ENCODE results near the gene BRSK2. TPM values are rescaled to one million over a fixed set of nuclear protein-coding genes. Genes with fewer than 3 reads are reported as not detected.

The BRSK2 gene
- total RNA-seq, 1 donor: under 0.01 TPM

- DNase-seq (ENCODE audit: low read depth): no peak
- no peak for TF ChIP-seq CTCF (IDR thresholded peaks at IDR 0.05; ENCODE audit: insufficient read depth, low read depth, low read length)
- no peak overlapping the region for H3K4me3 ChIP-seq (ENCODE audit: low read depth, low read length)
Measured at GRCh38 chr11:1397862-1398527, 8.3 kb downstream of the BRSK2 start.

- H3K4me3 ChIP-seq (ENCODE audit: low read depth, low read length): no peak overlapping the region
- DNase-seq (ENCODE audit: low read depth): no peak
- no peak for TF ChIP-seq CTCF (IDR thresholded peaks at IDR 0.05; ENCODE audit: insufficient read depth, low read depth, low read length)
Measured at GRCh38 chr11:1398528-1399235, 8.9 kb downstream of the BRSK2 start.

GRCh38 chr11:1399386-1400316 is 9.9 kb downstream of the BRSK2 start:
- TF ChIP-seq CTCF (IDR thresholded peaks at IDR 0.05; ENCODE audit: insufficient read depth, low read depth, low read length): no peak
- peak; percentile 4 for DNase-seq (ENCODE audit: low read depth)
- no peak overlapping the region for H3K4me3 ChIP-seq (ENCODE audit: low read depth, low read length)

GRCh38 chr11:1400317-1401170 is 10.8 kb downstream of the BRSK2 start:
- no peak for TF ChIP-seq CTCF (IDR thresholded peaks at IDR 0.05; ENCODE audit: insufficient read depth, low read depth, low read length)
- H3K4me3 ChIP-seq (ENCODE audit: low read depth, low read length): no peak overlapping the region
- no peak for DNase-seq (ENCODE audit: low read depth)

DNA sequence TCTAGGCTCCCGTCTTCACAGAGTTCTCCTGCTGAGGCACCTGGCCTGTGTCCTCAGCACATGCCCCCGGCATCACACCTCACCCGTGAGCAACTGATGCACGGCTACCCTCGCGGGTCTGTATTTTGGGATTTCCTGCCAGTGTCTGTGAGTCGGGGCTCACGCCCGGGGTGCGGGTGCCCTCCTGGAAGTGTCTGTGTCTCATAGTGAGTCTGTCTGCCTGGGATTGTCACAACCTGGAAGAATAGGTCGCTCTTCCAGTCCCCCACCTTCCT is 11.4 kb downstream of the BRSK2 start:
- no peak overlapping the region for H3K4me3 ChIP-seq (ENCODE audit: low read depth, low read length)
- no peak for TF ChIP-seq CTCF (IDR thresholded peaks at IDR 0.05; ENCODE audit: insufficient read depth, low read depth, low read length)
- no peak for DNase-seq (ENCODE audit: low read depth)

- H3K4me3 ChIP-seq (ENCODE audit: low read depth, low read length): no peak overlapping the region
- DNase-seq (ENCODE audit: low read depth): peak; percentile 56
- no peak for TF ChIP-seq CTCF (IDR thresholded peaks at IDR 0.05; ENCODE audit: insufficient read depth, low read depth, low read length)
Measured at GRCh38 chr11:1401656-1402221, 12.0 kb downstream of the BRSK2 start.

Data from fibroblast of villous mesenchyme (primary cell).